Endothelial cell (in vitro differentiated cells): ENCODE results near the gene PCBP1. TPM values are rescaled to one million over a fixed set of nuclear protein-coding genes. Genes with fewer than 3 reads are reported as not detected.

Source experiments
- DNase-seq: peaks from one replicate; pipeline ENCODE4 v3.0.0; 2021; ENCODE audit warnings: low spot score
- H3K27ac Mint-ChIP-seq: one replicate; pipeline ENCODE4 v1.8.0; 2021; ENCODE audit warnings: mixed read lengths, inconsistent platforms; ENCODE audit not compliant: unreplicated experiment
- H3K27me3 Mint-ChIP-seq: one replicate; pipeline ENCODE4 v1.8.0; 2021; ENCODE audit warnings: mild to moderate bottlenecking, moderate library complexity, mixed read lengths, inconsistent platforms; ENCODE audit not compliant: unreplicated experiment
- H3K36me3 Mint-ChIP-seq: one replicate; pipeline ENCODE4 v1.8.0; 2021; ENCODE audit warnings: mild to moderate bottlenecking, low read depth, mixed read lengths, inconsistent platforms; ENCODE audit not compliant: unreplicated experiment
- H3K4me1 Mint-ChIP-seq: one replicate; pipeline ENCODE4 v1.8.0; 2021; ENCODE audit warnings: mild to moderate bottlenecking, mixed read lengths, inconsistent platforms; ENCODE audit not compliant: unreplicated experiment
- H3K4me3 Mint-ChIP-seq: one replicate; pipeline ENCODE4 v1.8.0; 2021; ENCODE audit warnings: mild to moderate bottlenecking, mixed read lengths, inconsistent platforms; ENCODE audit not compliant: unreplicated experiment
- H3K9me3 Mint-ChIP-seq: one replicate; pipeline ENCODE4 v1.8.0; 2021; ENCODE audit warnings: mixed read lengths, inconsistent platforms; ENCODE audit not compliant: unreplicated experiment
- CTCF ChIP-seq: fragments of 200-600 bp; sonication (generic); IDR thresholded peaks from one replicate; pipeline ENCODE4 v1.5.0; 2021; ENCODE audit warnings: antibody characterized with exemption; ENCODE audit not compliant: unreplicated experiment
- total RNA-seq: library from RNA; stranded (reverse); fragmentation: NEBNext Ultra II Directional; extraction: Animal tissue kit (Norgen Biotek cat#: 25700); gene quantifications from one replicate; pipeline ENCODE4 v1.2.1, GENCODE V29; 2021; ENCODE audit not compliant: unreplicated experiment

The PCBP1 gene
- total RNA-seq, 1 donor from 2014 or later: 302 TPM

- Mint-ChIP-seq H3K9me3 (no peaks in the 10 kb centered on the region), H3K4me3 (no peak overlapping the region), H3K27ac (no peak overlapping the region), H3K27me3 (no peaks in the 10 kb centered on the region), H3K4me1 (peaks cover 12% of the 10 kb centered on the region), H3K36me3 (peaks cover 8% of the 10 kb centered on the region)
- DNase-seq: no peak
- TF ChIP-seq CTCF: no peak
Measured at GRCh38 chr2:70043252-70043875, 43.9 kb upstream of the PCBP1 start.

DNA sequence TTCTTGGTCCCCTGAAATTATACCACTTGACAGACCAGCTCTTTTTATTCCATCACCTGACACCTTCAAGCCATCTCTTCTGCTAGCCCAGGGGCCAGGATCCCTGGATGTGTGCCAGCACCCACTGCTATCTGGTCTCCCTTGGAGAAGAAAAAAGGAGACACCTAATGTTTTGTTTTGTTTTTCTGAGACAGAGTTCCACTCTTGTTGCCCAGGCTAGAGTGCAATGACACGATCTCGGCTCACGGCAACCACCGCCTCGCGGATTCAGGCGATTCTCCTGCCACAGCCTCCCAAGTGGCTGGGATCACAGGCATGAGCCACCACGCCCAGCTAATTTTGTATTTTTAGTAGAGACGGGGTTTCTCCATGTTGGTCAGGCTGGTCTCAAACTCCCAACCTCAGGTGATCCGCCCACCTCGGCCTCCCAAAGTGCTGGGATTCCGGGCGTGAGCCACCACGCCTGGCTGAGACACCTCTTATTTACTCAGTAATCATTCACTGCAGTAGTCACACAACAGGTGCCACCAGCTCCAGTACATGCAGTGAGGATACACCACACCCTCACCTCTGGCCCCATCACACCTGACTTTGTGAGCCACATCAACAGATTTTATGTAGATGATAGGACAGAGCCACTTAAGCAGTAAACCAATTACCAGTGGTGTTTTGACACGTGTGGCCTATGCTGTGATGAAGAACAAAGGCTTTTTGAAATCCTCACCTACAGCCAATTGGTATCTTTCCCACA is 42.8 kb upstream of the PCBP1 start:
- Mint-ChIP-seq H3K27me3 (no peaks in the 10 kb centered on the region), H3K36me3 (peaks cover 8% of the 10 kb centered on the region), H3K27ac (no peak overlapping the region), H3K4me3 (no peak overlapping the region), H3K4me1 (peaks cover 12% of the 10 kb centered on the region), H3K9me3 (no peaks in the 10 kb centered on the region)
- no peak for DNase-seq
- TF ChIP-seq CTCF: no peak

DNA sequence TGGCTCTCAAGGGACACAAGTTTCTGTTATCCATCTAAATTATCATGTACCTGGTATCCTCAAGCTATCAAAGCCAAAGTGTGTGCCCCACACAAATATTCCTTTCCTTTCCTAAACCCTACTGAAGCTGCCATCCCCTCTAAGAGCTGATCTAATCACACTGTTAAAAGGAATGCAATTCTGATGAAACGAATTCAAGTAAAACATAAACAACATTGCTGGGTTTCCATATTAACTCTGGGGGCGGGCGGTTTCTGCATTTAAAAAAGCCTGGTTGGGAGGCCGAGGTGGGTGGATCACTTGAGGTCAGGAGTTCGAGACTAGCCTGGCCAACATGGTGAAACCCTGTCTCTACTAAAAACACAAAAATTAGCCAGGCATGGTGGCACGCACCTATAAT is 41.9 kb upstream of the PCBP1 start:
- TF ChIP-seq CTCF: no peak
- DNase-seq: no peak
- Mint-ChIP-seq H3K4me1 (peaks cover 12% of the 10 kb centered on the region), H3K27ac (no peak overlapping the region), H3K4me3 (no peak overlapping the region), H3K9me3 (no peaks in the 10 kb centered on the region), H3K27me3 (no peaks in the 10 kb centered on the region), H3K36me3 (peaks cover 8% of the 10 kb centered on the region)

DNA sequence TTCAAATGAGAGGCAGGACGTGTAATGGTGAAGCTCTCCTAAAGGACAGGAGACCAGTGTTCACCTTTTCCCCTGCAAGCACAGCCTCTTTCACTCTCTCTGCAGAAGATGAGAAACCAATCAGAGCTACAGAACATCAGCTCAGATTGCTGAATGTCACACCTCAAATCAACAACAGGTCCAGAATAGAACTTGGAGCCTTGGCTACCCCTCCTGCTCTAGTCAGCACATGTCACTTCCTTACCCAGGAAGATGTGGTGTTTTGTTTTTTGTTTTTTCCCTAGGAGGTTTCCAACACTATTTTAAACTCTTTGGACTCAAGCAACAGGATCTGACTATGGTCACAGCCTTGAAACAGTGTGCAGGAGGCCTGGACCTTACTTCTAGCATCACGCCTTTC is 41.3 kb upstream of the PCBP1 start:
- H3K27ac Mint-ChIP-seq: no peak overlapping the region
- peaks cover 8% of the 10 kb centered on the region for H3K36me3 Mint-ChIP-seq
- H3K27me3 Mint-ChIP-seq: no peaks in the 10 kb centered on the region

More for the DNA sequence above, 41.3 kb upstream of the PCBP1 start:
- no peak for TF ChIP-seq CTCF
- peaks cover 12% of the 10 kb centered on the region for H3K4me1 Mint-ChIP-seq
- DNase-seq: no peak
- H3K9me3 Mint-ChIP-seq: no peaks in the 10 kb centered on the region
- H3K4me3 Mint-ChIP-seq: no peak overlapping the region
